ENCODE data around the gene ZFP91.

ZFP91 gene

DNA sequence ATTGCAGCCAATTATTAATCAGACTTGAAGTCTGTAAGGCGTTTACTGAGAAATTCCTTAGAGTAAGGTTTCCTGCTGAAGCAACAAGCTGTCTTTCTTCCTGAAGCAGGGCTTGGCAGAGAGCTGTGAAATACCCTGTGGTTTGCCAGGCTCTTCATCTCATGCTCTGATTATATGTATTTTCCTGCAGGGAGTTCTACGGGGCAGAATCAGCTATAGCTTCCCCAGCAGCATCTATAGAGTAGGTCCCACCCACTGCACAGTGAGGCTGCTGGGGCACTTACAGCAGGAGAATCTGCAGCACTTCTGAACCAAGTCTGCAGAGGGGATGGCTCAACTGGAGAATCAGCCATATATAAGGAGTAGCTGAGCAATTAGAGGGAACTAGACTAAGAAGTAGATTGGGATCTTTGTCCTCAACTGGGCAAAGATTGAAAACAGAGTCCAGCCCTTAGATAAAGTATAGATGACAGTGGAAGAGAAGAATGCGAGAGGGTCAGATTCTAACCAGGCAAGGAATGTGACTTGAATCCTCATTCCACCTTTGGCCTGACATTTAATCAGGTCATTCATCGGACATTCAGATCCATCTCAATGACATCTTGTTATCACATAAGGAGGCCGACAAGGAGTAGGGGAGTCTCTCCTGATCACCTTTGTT, 81.2 kb downstream of the ZFP91 start:
- Histone ChIP-seq H3K4me2 (ENCODE audit: low read length) (no peak overlapping the region), H3K79me2 (no peaks in the 10 kb centered on the region), H3K9me3 (ENCODE audit: control insufficient read depth, low read length) (no peaks in the 10 kb centered on the region), H3K4me1 (no peaks in the 10 kb centered on the region), H3K27ac (no peak overlapping the region), H3K9ac (no peak overlapping the region), H3K4me3 (ENCODE audit: low read depth, low read length) (no peak overlapping the region), H3K27me3 (ENCODE audit: control insufficient read depth, insufficient read depth, low read length) (no peaks in the 10 kb centered on the region), H2AFZ (no peak overlapping the region), H3K36me3 (ENCODE audit: control insufficient read depth, insufficient read depth, low read length) (no peaks in the 10 kb centered on the region)
- TF ChIP-seq, protein P1, sequence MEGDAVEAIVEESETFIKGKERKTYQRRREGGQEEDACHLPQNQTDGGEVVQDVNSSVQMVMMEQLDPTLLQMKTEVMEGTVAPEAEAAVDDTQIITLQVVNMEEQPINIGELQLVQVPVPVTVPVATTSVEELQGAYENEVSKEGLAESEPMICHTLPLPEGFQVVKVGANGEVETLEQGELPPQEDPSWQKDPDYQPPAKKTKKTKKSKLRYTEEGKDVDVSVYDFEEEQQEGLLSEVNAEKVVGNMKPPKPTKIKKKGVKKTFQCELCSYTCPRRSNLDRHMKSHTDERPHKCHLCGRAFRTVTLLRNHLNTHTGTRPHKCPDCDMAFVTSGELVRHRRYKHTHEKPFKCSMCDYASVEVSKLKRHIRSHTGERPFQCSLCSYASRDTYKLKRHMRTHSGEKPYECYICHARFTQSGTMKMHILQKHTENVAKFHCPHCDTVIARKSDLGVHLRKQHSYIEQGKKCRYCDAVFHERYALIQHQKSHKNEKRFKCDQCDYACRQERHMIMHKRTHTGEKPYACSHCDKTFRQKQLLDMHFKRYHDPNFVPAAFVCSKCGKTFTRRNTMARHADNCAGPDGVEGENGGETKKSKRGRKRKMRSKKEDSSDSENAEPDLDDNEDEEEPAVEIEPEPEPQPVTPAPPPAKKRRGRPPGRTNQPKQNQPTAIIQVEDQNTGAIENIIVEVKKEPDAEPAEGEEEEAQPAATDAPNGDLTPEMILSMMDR (IDR thresholded peaks at IDR 0.05) = no peak

Measured in parathyroid adenoma (tissue), 2 donors.